ENCODE measurements around the gene HPS5.
"Not testable (repeated sequence)": the region's sequence is repeated elsewhere in the genome, so short reads cannot be mapped to it uniquely, and the experiment has no call there.

Gene HPS5

DNA sequence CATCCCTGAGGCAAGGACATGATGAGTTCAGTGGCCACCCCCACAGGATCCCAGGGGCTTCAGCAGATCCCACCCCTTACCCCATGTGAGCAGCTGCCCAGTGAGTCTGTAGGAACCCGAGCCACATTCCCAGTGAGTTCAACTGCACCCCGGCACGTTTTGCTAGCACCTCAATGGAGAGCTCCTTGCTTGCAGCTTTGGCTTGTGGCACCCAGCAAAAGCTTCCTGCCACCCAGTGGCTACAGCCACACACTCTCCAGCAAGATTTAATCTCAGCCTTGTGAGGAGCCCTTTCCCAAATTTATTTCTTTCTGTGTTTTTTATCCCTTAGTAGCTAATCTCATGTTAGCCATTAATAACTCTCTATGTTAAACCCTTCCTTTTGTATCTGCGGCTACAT, 51.8 kb downstream of the HPS5 start:
- no peak for DNase-seq

DNA sequence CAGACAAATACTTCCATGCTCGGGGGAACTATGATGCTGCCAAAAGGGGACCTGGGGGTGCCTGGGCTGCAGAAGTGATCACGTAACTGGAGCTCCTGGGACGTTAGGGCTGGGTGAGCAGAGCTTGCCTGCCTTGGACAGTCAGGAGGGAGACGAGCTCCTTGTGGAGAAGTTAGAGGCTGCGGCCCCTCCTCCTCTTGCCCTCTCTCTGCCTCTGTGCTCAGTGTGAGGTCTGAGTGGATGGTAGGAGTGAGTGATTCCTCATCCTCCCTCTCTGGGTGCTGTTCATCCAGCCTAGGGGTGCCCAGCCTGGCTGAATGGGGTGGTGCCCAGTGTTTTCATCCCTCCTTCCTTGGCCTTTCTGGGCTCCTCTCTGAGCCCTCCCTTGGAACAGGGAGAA, 52.7 kb downstream of the HPS5 start:
- DNase-seq = not testable (repeated sequence)

DNA sequence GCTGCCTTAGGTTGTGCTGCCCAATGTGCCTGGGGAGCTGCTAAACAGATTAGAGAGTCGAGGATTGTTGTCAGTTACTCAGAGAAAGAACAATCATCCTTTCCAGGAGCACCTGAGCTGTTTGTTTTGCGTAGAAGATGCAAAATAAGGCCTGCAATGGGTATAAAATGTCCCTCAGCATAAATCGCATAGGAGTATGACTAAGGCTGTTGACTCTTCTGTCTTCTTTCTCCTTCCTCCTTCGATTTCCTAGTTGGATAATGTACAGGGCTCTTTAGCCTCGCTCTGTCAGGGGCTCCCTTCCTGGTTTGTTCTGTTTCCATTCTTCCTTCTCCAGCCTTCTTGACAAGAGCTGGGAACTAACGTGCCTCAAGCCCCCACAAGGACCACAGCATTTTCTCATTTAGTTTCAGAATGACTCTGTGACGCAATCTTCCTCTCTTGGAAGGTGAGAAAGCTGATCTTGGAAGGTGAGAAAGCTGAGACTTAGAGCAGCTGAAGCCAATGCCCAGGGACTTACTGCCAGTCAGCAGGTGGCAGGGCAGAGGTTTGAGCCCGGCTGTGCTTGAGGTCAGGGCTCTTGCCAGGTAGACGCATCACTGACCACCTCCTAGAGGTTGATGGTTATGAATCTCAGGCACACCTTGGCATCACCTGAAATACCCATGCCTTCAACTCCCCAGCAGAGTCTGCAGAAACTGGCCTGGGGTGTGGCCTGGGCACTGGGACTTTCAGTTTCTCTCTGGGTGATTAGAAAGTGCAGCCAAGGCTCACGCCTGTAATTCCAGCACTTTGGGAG, 54.4 kb downstream of the HPS5 start:
- peak in 1 of 2 donors; percentile 13 for DNase-seq

GRCh38 chr11:18265949-18266348, 56.0 kb downstream of the HPS5 start, which contains the start of gene SAA1:
Gene SAA1, plus strand, starts transcription at chr11:18266264. Its CDS starts 624 bp downstream, at chr11:18266888.
- DNase-seq = no peak

DNA sequence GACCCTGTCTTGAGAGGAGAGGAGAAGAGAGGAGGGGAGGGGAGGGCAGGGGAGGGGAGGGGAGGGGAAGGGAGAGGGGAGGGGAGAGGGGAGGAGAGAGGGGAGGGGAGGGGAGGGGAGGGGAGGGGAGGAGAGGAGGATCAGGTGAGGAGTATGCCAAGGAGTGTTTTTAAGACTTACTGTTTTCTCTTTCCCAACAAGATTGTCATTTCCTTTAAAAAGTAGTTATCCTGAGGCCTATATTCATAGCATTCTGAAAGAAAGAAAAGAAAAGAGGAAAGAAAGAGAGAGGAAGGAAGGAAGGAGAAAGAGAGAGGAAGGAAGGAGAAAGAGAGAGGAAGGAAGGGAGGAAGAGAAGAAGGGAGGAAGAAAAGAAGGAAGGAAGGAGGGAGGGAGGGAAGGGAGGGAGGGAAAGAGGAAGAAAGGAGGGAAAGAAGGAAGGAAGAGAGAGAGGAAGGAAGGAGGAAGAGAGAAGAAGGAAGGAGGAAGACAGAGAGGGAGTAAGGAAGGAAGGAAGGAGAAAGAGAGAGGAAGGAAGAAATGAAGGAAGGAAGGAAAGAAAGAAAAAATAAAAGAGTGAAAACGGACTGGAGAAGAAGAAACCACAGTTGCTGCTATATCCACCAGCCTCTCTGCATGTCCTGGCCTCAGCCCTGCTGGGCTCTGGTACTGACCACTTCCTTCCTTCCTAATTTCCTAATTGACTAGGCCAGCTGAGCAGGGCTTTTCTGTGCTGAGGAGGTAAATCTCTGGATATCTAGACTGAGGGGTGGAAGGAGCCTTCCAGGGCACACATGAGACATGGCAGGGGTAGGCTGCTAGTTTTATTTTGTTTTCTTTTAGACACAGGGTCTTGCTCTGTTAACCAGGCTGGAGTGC, 57.0 kb downstream of the HPS5 start:
- no peak for DNase-seq

DNA sequence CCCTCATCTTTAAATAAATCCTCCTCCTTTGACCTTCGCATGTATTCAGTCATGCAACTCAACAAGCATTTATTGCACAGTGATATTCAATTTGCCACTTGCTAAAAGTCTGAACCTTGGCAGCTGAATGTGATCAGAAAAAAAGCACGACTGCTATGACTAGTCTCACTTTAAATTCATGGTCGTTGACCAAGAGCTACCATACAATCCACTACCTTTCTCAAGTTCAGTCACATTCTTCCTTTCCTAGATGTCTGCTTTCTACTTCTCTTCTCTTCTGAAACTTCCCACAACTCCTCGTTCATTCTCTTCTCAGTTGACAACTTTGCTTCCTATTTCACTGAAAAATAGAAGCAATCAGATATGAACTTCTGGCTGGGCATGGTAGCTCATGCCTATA, 57.9 kb downstream of the HPS5 start:
- DNase-seq = no peak

- DNase-seq = not testable (repeated sequence)
These were observed 59.1 kb downstream of the HPS5 start for GRCh38 chr11:18262681-18263350.

DNA sequence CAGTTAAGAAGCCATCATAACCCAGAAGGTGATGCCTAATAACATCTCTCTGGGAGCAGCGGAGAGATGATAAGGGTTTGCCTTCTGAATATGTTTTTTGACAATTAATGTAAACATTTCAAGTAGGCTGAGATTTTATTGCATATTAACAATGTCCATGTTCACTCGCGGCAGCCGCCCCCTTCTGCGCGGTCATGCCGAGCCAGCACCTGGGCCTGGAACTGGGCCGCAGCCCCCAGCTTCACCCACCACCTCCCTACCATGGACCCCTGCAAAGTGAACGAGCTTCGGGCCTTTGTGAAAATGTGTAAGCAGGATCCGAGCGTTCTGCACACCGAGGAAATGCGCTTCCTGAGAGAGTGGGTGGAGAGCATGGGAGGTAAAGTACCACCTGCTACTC, 60.2 kb downstream of the HPS5 start:
- no peak for DNase-seq

DNA sequence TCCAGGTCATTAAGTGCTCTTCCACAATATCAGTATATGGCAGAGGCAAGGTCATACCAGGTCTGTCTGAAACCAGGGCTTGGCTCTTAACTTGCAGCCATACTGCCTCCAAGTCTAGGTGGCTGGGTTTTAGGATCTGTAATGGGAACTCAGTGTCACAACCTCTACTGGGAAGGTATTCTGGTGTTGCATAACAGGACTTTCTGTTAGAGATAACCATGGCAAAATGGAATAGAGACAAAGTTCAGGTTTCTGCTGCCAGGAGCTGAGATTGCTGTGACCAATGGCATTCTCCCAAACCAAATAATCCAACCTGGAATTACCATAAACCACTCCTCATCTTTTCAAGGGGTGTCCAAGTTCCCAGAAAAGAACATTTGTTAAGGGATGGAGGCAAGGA, 62.7 kb downstream of the HPS5 start:
- no peak for DNase-seq

- no peak for DNase-seq
These were observed 67.1 kb downstream of the HPS5 start for GRCh38 chr11:18254781-18255361.

DNA sequence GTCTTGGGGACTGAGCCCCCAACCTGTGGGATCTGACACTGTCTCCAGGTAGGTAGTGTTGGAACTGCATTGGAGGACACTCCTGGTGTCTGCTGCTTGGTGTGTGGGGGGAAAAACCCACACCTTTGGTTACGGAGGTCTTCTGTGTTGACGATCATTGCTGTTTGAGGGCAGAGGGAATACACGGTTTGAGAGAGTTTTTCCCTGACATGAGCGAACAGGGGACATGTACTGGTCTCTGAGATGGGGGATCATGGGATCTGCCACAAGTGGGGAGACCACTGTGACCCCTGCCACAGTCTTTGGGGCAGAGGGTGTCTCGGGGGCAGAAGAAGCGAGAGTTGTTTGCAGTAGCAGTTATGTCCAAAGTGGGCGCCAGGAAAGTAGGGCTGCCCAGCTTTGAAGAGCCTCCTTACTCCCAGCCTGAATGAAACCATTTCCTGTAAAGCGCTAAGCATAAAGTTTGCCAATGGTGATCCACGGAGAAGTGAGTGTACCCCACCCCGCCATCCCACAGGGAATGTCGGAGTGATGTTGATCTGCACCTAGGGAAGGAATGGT, 68.1 kb downstream of the HPS5 start:
- no peak for DNase-seq

- no peak for DNase-seq
These were observed 68.7 kb downstream of the HPS5 start for GRCh38 chr11:18253233-18253632.

- DNase-seq = no peak
These were observed 73.4 kb downstream of the HPS5 start, which contains the start of gene SAA2 for GRCh38 chr11:18248561-18248960. Gene SAA2, minus strand, starts transcription at chr11:18248668. Its CDS starts 657 bp downstream, at chr11:18248011.

- not testable (repeated sequence) for DNase-seq
These were observed 74.8 kb downstream of the HPS5 start for GRCh38 chr11:18247191-18247581.

DNA sequence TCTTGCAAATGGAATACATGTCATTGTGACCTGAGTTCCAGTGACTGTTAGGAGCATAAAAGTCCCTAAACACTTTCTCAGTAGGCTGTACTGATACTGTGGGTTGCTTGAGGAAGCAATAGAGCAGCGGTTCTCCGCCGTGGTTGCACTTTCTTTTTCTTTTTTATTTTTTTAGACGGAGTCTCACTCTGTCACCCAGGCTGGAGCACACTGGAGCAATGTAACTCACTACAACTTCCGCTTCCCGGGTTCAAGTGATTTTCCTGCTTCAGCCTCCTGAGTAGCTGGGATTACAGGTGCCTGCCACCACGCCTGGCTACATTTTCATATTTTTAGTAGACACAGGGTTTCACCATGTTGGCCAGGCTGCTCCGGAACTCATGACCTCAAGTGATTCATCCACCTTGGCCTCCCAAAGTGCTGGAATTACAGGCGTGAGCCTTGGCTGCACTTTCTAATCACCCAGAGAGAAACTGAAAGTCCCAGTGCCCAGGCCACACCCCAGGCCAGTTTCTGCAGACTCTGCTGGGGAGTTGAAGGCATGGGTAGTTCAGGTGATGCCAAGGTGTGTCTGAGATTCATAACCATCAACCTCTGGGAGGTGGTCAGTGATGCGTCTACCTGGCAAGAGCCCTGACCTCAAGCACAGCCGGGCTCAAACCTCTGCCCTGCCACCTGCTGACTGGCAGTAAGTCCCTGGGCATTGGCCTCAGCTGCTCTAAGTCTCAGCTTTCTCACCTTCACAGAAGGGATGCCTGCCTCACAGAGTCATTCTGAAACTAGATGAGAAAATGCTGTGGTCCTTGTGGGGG, 75.4 kb downstream of the HPS5 start:
- peak; percentile 6 to 48 for DNase-seq

DNA sequence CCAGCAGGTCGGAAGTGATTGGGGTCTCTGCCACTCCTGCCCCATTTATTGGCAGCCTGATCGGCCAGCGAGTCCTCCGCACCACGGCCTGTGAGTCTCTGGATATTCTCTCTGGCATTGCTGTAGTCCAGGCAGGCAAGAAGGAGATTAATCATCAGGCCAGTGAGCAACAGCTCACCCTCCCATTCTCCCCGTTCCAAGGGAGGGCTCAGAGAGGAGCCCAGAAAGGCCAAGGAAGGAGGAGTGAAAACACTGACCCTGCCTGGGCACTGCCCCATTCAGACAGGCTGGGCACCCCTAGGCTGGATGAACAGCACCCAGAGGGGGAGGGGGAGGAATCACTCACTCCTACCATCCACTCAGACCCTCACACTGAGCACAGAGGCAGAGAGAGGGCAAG, 76.5 kb downstream of the HPS5 start:
- no peak for DNase-seq

DNA sequence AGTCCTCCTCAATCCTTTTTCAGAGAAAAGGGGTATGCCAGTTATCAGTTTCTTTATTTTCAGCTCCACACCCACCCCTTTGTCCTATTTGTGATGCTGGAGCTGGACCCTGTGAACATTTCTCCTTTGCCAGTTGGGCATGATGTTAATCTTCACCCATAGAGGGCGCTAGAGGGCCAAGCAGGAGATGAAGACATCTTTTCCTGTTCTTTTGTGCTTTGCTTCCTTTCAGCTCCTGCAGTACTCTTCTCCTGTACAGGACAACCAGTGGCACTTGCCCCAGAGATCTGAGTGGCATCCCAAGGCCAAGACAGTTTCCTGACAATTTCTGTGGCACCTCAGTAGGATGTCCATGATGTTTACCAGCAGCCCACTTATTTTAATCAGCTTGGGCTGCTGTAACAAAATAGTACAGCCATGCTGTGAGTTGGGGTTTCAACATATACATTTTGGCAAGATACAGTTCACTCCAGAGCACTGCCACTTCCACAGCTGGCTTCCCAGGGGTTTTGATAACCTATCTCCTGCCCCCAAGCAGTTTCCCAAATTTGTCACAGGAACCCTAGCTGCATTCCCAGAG, 78.1 kb downstream of the HPS5 start:
- DNase-seq = peak; percentile 57 to 82

GRCh38 chr11:18239655-18240054, 82.3 kb downstream of the HPS5 start:
- DNase-seq = no peak

DNA sequence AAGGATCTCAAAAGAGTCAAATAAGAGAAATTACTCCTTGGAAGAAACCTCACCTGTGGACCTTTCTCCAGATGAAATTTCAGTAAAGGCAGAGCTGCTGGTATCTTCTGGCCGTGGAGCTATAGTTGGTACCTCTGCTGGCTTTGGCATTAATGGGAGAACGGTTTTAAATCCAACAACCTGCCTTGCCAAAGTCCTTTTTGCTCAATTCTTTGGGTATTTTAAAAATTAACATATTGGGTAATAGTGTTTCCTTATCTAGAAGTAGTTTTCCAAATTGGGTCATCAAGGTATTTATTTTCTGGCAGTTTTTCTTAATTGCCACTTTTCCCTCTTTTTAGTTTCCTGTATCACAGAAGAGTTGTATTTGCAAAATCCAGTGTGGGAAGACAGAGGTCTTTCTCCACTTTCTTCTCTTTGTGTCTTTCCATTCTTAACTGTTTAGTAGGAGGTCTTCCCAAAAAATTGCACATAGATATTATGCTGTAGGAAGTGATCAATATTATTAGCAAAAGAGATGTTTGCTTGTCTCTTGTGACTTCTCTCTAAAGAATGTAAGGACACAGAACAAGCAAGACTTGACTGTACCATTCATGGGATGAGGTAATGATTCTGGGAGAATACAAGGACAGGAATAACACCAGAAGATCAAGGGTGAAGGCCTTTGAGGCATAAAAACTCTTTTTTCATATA, 85.1 kb downstream of the HPS5 start, which contains the start of gene SAA4:
TSS of gene SAA4 (minus strand) at position 139 of the 693 bp plus-strand sequence. CDS start 876 bp downstream, outside the sequence.
- no peak for DNase-seq

Measured in CD4-positive, alpha-beta T cell treated with Interleukin-1 beta for 1 hour (primary cell).